ENCODE data around the gene MISP.

Gene MISP

DNA sequence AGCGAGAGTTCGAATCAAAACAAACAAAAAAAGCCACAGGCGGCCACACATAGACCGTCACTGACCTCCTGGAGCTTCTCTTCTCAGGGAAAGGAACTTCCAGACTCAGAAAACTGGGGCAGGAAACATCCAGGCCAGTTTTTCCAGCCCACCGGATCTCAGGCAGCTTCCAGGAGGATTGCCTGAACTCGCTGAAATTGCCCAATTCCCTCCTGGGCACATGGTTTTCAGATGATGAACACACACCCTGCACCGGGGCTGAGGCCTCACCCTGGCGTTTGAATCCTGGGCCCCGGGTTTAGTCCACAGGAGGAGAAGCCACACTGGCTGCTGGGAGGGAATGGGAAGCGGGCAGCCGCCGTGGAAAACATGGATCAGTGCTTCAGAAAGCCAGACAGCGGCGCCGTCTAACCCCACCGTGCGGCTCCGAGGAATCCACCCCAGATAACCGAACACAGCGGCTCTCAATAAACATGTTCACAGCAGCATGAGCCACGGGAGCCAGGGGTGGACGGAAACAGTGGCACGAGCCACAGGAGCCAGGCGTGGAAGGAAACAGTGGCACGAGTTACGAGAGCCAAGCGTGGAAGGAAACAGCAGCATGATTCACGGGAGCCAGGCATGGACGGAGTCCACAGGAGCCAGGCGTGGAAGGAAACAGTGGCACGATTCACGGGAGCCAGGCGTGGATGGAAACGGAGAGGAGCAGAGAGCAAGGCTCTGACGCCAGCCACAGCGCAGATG is 28.2 kb downstream of the MISP start:
- peak; percentile 82 for DNase-seq

DNA sequence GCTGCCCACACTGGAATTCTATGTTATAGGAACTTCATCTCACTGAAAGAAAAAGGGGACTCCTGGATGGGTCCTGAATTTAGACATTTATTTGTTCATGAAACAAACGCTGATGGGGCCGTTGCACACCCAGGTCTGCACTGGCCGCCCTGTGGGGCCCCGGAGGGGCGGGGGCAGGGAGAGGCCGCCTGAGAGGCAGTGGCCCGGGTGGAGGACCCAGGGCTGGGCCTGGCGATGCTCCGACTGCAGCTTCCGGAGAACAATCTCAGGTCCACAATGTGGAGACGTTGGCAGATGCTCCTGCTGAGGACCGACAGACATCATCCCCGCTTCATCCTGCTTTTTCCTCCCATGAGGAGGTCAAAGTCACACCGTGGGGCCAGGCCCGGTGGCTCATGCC is 30.0 kb downstream of the MISP start:
- no peak for DNase-seq

DNA sequence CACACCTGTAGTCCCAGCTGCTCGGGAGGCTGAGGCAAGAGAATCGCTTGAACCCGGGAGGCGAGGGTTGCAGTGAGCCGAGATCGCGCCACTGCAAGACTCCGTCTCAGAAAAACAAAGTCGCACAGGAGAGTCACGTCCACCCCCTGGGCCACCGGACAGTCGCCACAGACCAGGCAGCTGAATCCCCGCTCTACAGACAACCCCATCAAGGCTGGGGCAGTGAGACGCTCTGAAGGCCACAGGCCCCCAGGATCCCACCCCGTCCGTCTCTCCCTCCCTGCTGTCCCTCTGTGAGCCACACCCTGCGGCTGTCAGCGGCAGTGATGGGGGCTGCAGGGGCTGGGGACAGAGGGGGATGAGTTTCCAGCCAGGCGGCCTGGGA is 30.9 kb downstream of the MISP start:
- no peak for DNase-seq

DNA sequence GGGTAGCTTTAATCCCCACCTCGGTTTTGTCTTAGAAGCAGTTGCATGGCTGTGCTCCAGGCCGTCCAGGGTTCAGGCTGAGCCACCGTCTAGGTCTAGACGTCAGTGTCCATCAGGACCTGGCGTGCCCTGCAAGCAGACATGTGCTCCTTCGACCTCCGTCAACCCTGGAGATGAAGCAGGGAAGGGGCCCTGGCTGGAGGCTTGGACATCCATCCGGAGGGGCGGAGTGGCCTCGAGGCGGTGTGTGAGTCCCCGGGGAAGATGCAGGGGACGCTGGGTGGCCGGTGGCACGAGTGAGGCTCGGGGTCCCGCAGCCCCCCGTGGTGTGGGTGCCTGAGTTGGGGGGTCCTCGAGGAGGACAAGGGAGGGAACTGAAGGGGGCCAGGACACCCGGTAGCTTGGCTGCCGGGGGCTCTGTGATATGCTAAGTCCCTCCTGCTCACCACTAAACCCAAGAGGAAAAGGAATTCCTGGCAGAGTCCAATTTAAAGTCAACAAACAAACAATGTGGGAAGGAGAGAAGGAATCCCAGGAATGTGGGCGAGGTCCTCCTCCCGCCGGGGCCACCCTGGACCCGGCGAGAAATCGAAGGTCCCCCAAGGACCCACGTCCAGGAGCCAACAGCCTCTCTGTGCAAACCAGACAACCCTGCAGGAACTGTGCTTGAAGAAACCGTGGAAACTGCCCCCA is 31.4 kb downstream of the MISP start:
- no peak for DNase-seq

DNA sequence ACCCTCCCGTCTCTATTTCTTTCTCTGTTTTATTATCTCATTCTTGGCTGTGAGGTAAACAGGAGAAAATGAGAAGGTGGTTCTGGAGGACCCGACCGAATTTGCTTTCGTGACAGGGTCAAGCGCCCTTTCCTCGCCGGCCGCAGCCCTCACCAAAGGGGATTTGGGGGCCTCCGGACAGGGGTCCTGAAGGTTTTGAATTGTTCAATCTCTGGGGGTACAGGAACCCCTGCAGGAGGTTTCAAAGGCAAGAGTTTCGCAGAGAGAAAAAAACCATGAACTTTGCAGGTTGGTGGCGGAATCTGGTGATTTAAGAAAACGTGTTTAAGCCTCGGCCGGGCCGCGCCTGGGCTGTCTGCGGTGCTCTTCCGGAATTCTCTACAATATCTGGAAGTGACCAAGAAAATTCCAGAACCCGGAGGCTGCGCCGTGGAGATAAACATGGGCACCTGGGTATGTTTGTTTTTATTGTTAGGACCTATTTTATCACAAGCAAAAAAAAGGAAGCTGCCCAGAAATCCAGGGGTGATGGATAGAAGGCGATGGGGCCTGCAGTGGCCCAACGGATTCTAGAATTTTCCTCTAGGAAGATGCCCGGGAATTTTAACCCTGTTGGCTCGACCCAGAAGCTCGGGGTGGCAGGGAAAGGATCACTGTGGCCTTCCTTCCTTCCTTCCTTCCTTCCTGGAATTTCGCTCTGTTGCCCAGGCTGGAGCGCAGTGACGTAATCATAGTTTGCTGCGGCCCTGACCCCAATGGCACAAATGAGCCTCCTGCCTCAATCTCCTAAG is 32.2 kb downstream of the MISP start:
- no peak for DNase-seq

DNA sequence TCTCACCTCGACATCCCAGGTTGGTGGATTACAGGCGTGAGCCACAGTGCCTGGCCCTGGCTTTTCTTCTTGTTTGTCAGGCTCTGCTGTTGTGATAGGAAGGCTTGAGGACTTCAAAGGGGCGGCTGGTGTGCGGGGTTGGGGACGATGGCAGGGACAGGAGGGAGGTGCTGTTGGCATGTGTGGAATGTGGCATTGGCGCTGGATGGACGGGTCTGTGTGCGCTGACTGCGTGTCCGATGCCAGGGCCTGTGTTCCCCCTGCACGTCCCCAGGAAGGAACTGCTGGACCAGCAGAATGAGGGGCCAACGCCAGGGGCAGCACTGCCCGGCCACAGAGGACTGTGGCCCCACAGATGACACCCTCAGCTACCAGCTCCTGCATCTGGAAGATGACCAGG is 33.6 kb downstream of the MISP start:
- no peak for DNase-seq

DNA sequence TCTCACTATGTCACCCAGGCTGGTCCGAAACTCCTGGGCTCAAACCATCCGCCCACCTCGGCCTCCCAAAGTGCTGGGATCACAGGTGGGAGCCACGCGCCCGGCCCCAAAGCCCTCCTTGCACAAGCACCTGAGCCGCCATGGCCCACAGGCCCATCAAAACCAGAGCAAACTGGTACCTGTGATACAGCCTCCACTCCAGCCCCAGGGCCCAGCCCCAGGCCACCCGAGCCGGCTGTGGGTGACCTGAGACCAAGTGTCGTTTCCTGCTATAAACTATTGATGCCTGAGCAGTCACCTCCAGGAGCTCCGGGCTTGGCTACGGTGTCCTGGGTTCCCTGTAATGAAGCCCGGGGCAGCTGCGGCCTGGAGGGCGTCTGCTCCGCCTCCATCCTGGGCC is 36.6 kb downstream of the MISP start:
- no peak for DNase-seq

DNA sequence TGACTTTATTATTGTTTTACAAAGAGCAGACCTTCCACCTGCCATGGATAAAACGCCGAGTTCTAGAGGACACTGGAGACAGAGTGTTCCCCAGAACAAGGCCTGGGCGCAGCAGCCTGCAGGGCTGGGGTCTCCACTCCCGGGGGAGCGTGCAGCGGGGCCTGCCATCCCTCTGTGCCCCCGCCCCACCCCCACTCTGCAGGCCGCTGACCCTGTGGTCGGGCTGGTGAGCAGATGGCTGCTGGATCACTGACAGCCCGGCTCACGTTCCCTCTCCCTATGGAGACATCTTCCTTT is 37.7 kb downstream of the MISP start:
- no peak for DNase-seq

DNA sequence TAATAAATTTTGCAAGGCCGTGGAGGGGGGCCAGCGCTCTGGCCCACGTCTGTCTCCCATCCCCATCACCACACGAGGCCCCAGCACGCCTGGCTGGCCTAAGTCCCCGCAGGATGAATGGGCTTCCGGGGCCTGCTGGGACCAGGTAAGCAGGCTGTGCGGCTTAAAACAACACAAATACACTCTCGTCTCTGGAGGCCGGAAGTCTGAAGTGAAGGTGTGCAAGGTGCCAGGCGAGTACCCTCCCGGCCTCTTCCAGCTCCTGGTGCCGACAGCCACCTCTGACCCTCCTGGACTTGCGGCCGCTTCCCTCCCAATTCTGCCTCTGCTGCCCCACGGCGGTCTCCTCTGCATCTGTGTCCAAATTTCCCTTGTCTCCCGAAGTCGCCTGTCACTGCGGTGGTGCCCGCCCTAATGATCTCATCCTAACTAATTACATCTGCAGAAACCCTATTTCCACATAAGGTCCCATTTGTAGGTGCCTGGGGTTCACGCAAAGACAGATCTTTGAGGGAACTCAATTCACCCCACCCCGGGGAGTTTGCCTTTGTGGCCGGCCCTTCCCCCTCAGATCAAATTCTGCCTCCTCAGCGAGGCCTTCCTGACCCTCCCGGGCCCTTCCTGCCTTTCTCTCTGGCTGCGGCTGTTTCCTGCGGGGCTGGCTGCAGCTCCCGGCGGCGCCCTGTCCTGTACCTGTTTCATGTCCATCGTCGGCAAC is 38.2 kb downstream of the MISP start:
- DNase-seq, result no peak

DNA sequence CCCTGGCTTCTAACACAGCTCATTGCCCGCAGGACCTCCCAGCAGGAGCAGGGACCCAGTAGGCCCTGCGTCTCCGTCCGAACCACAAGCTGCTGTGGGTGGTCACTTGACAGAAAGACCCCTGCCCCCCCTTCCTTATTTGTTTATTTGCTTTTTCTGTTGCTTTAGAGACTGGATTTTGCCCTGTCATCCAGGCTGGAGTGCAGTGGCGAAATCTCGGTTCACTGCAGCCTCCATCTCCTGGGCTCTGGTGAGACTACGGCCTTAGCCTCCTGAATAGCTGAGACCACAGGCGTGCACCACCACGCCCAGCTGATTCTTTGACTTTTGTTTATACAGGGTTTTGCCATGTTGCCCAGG is 38.8 kb downstream of the MISP start:
- no peak for DNase-seq

DNA sequence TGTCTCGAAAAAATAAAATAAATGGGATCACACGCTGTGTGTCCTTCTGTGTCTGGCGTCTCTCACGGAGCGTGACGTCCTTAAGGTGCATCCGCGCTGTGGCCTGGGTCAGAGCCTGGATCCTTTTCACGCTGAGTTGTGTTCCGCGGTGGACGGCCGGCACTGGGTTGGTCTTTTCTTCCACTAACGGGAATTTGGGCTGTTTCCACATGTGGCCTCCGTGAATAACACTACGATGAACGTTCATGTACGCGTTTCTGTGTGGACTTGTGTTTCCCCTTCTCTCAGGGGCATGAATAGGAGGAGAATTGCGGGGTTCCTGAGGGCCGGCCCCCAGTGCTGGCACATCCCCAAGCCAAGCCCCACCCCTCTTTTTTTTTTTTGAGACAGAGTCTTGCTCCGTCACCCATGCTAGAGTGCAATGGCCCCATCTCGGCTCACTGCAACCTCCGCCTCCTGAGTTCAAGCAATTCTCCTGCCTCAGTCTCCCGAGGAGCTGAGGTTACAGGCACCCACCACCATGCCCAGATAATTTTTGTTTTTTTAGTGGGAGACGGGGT is 40.2 kb downstream of the MISP start:
- no peak for DNase-seq

DNA sequence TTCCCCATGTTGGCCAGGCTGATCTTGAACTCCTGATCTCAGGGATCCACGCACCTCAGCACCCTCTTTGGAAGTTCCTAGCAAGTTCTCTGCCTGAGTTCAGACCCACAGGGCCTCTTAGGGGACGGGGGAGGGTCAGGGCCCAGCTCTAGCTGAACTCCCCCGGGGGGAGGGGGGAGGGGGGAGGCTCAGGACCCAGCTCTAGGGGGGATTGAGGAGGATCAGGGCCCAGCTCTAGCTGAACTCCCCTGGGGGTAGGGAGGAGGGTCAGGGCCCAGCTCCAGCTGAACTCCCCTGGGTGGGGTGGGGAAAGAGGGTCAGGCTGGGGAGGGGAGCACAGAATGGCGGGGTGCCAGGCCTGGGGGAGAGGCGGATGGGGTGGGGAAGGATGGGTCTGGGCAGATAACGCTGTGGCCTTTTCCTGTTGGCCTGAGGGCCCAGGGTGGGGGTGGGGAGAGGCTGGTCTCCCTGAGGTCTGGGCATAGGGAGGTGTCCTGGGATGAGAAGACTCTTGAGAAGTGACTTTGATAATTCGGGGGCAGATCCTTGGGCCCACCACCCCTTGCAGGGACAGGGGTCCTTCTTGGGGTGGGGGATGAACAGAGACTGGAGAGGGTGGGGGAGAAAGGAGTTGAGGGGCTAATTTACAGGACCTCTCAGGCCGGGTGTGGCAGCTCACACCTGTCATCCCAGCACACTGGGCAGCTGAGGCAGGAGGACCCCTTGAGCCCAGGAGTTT is 40.8 kb downstream of the MISP start:
- no peak for DNase-seq

DNA sequence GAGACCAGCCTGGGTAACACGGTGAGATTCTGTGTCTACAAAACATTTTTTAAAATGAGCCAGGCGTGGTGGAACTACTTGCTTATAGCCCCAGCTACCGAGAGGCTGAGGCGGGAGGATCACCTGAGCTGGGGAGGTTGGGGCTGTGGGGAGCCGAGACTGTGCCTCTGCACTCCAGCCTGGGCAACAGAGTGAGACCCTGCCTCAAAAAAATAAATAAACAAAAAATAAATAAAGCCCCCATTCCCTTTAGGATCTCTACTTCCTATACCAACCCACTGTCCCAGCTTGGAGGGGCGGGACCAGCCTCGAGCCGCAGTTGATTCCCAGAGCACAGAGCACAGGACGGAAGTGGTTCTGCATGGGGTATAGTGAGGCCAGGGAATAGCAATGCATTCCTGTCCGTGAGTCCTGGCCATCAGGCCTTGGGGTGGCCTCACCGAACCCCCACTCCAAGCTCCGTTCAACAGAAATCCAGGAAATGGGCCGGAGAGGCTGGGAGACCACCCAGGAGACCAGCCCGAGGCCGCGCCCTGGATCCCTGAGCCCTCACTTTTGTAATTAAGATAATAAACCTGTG is 41.5 kb downstream of the MISP start:
- DNase-seq, result no peak

DNA sequence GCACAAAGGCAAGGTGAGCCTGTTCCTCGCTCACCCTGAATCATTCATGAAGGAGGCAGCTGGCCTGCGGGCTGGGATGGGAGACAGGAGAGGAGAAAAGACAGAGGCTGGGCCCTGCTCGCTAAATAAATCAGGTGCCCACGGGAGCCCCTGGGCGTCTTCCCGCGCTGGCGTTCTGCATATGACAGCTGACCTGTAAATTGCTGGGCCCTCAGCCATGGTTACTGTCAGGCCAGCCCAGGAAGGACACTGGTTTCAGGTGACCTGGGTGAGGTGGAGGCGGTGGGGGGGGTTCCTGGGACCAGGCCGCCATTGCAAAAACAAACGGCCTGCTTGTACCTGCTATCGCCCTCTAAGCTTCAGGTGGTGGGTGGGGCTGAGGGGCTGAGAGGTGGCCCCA is 42.9 kb downstream of the MISP start:
- DNase-seq, result no peak

DNA sequence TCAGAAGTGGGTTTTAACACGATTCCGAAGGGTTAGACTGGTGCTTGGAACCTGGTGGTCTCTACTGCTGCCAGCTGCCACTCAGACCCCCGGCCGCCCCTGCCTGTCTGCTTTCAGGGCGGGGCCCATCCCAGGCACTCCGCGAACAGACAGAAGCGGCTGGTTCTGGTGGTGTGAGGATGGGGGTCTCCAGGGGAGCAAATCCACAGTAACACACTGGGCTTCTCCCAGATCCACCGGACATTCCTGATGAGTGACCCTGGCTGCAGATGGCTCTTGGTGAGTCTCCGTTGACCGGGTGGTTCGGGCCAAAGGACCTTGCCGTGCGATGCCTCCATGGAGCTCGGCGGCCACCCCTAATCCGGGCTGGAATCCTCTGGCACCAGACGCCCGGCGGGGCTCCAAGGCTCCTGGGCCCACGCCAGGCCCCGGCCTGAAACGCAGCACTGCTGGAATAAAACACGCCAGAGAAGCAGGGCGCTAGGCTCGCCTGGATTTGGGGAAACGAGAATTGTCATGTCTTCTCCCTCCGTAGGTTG is 44.2 kb downstream of the MISP start:
- DNase-seq, result no peak

DNA sequence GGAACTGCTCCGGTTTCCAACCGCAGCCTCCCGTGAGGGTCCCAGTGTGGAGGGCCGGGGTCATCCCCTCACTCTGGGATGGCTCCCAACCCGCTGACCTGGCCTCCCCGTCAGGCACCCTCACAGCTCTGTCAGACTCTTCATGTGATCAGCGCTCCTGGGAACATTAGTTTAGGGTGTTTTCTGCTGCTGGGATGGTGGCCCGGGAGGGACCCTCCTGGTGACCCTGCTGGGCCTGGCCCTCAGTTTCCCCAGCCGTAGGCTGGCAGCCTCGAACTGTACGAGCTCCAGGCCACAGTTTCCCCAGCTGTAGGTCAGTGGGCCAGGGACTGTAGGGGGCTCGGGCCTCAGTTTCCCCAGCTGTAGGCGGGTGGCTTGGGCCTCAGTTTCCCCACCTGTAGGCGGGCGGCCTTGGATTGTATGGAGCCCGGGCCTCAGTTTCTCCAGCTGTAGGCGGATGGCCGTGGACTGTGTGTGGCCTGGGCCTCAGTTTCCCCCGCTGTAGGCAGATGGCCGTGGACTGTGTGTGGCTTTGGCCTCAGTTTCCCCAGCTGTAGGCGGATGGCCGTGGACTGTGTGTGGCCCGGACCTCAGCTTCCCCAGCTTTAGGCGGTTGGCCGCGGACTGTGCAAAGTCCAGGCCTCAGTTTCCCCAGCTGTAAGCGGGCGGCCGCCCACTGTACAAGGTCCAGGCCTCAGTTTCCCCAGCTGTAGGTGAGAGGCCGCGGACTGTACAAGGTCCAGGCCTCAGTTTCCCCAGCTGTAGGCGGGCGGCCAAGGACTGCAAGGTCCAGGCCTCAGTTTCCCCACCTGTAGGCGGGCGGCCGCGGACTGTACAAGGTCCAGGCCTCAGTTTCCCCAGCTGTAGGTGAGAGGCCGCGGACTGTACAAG is 45.0 kb downstream of the MISP start:
- DNase-seq, result no peak

DNA sequence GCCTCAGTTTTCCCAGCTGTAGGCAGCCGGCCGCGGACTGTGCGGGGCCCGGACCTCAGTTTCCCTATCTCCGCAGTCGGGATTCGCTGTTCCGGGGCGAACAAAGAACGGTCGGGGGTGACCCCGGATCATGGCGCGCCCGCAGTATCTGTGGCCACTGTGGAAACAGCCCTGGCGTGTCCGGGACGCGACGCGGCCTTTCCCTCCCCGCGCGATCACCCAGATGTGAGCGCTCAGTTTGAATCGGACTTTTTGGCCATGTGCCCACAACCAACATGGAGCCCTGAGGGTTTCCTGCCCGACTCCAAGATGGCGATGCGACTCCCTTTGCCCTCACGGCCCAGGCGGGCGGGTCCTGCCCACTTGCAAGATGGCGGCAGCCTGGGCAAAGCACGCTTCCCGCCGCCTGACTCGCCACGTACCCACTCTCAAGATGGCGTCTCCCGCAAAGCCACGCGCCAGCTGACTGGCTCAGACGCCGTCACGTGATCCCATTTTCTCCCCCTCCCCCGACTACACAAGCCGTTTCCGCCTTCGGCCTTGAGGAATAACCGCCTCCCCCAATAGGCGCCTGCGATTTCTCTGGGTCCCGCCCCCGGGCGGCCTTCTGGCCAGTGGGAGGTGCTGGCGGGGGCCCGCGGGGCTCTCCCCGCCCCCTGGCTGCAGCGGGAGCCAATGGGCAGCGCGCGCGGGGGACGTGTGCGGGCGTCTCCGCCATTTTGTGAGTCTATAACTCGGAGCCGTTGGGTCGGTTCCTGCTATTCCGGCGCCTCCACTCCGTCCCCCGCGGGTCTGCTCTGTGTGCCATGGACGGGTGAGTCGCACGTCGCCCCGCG is 46.0 kb downstream of the MISP start, which contains the start of gene PTBP1:
Gene PTBP1, plus strand, starts transcription at position 761 of the 836 bp plus-strand sequence. Its CDS starts 46 bp downstream, at position 807.
- peak; percentile 100 for DNase-seq

DNA sequence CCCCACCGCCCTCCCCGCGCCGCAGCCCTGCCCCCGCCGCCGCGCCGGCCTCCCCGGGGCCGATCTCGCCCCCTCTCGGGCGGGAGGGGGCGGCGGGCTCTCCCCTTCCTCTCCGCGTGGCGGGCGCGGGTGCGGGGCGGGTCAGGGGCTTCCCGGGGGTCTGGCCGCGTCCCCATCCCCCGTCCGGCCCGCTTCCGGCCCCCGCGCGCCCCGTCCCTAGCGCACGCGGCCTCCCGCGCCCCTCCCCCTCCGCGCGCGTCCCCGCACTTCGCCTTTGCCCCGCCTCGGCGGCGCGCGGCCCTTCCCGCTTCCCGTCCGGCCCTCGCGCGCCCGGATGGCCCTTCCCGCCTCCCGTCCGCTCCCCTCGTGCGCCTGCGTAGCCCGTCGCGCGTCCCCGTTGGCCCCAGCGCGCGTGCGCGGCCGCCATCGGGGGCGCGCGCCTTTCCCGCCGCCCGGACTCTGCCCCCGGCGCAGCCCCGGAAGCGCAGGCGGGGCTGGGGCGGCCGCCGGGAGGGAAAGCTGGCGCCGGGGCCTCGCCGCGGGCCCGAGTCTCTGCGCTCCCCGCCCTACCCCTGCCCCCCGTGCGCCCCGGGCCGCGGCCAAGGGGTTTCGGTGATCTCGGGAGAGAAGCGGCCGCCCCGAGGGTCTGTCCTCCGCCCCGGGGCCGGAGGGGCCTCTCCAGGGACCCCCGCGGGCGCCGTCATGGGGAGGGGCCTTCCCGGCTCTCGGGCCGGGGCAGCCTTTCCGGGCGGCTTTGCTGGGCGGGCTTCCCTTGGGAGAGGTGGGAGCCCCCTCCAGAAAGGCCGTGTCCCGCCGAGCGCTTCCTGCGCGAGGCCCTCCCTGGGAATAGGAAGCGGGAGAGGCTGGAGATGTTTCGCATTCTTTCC is 46.9 kb downstream of the MISP start:
- peak; percentile 98 for DNase-seq

Measured in NCI-H69 (cell line).